Neural cell (in vitro differentiated cells): ENCODE measurements around the gene ST6GALNAC2. TPM values are rescaled to one million over a fixed set of nuclear protein-coding genes. Genes with fewer than 3 reads are reported as not detected.

Experiments used
- H2AFZ ChIP-seq: fragments of 200-600, 300-800 bp; sonication (generic), shearing (Covaris generic); 2 replicates; pipeline ENCODE4 v1.6.0; 2014; ENCODE audit warnings: low read depth, mild to moderate bottlenecking, antibody characterized with exemption, low read length, moderate library complexity
- H3F3A ChIP-seq: fragments of 200-600 bp; shearing (Covaris generic); 2 replicates; pipeline ENCODE4 v1.6.1; 2016; ENCODE audit warnings: mild to moderate bottlenecking, moderate library complexity, mixed read lengths, antibody characterized with exemption, low read length; ENCODE audit not compliant: insufficient read depth, poor library complexity, severe bottlenecking
- H3K27ac ChIP-seq: fragments of 200-600, 300-800 bp; sonication (generic), shearing (Covaris generic); 2 replicates; pipeline ENCODE4 v1.5.1; 2014; ENCODE audit warnings: mild to moderate bottlenecking, low read length, moderate library complexity
- H3K27me3 ChIP-seq: fragments of 300-800, 200-600 bp; sonication (generic), shearing (Covaris generic); 2 replicates; pipeline ENCODE4 v1.6.0; 2014; ENCODE audit warnings: mild to moderate bottlenecking, low read depth, low read length, moderate library complexity; ENCODE audit not compliant: insufficient read depth
- H3K36me3 ChIP-seq: fragments of 300-800, 200-600 bp; sonication (generic), shearing (Covaris generic); 2 replicates; pipeline ENCODE4 v1.5.1; 2014; ENCODE audit warnings: mild to moderate bottlenecking, antibody characterized with exemption, low read length, moderate library complexity; ENCODE audit not compliant: insufficient read depth
- H3K4me2 ChIP-seq: fragments of 300-800, 200-600 bp; sonication (generic), shearing (Covaris generic); 2 replicates; pipeline ENCODE4 v1.6.0; 2014; ENCODE audit warnings: mild to moderate bottlenecking, low read length
- H3K4me3 ChIP-seq: fragments of 300-800, 200-600 bp; sonication (generic), shearing (Covaris generic); 2 replicates; pipeline ENCODE4 v1.5.1; 2014; ENCODE audit warnings: mild to moderate bottlenecking, low read length, moderate library complexity
- H3K79me2 ChIP-seq: fragments of 200-600 bp; shearing (Covaris generic); replicated peaks from 2 replicates; pipeline ENCODE4 v1.6.0; 2014; ENCODE audit warnings: mild to moderate bottlenecking, low read length, moderate library complexity; ENCODE audit not compliant: insufficient read depth
- H3K9ac ChIP-seq: fragments of 300-800, 200-600 bp; sonication (generic), shearing (Covaris generic); 2 replicates; pipeline ENCODE4 v1.6.1; 2016; ENCODE audit warnings: mild to moderate bottlenecking, low read length, mixed read lengths
- H3K9me2 ChIP-seq: fragments of 200-600 bp; shearing (Covaris generic); 2 replicates; pipeline ENCODE4 v1.6.1; 2016; ENCODE audit warnings: mild to moderate bottlenecking, low read length, mixed read lengths; ENCODE audit not compliant: insufficient read depth
- H3K9me3 ChIP-seq: fragments of 200-600, 300-800 bp; sonication (generic), shearing (Covaris generic); 2 replicates; pipeline ENCODE4 v1.6.1; 2016; ENCODE audit warnings: mild to moderate bottlenecking, mixed run types, low read length, moderate library complexity, mixed read lengths
- H4K20me1 ChIP-seq: fragments of 200-600 bp; shearing (Covaris generic); 2 replicates; pipeline ENCODE4 v1.6.1; 2016; ENCODE audit warnings: mild to moderate bottlenecking, mixed run types; ENCODE audit not compliant: insufficient read depth
- CTCF ChIP-seq: fragments of 450-650 bp; IDR thresholded peaks from 2 replicates; pipeline ENCODE4 v1.5.1; 2014; ENCODE audit warnings: antibody characterized with exemption, mild to moderate bottlenecking, moderate library complexity; ENCODE audit not compliant: poor library complexity, severe bottlenecking
- EP300 ChIP-seq: fragments of 450-650 bp; conservative IDR thresholded peaks from 2 replicates; pipeline ENCODE4 v1.6.1; 2014; ENCODE audit warnings: antibody characterized with exemption, mild to moderate bottlenecking, moderate library complexity; ENCODE audit not compliant: poor library complexity, severe bottlenecking
- EZH2 ChIP-seq: fragments of 200-600, 300-800 bp; shearing (Covaris generic), sonication (generic); IDR thresholded peaks from 2 replicates; pipeline ENCODE4 v1.6.1; 2014; ENCODE audit warnings: antibody characterized with exemption, low read length, borderline replicate concordance, mild to moderate bottlenecking; ENCODE audit not compliant: insufficient read depth, poor library complexity, severe bottlenecking
- MXI1 ChIP-seq: fragments of 450-650 bp; conservative IDR thresholded peaks from 2 replicates; pipeline ENCODE4 v1.6.1; 2014; ENCODE audit warnings: antibody characterized with exemption, mild to moderate bottlenecking; ENCODE audit not compliant: poor library complexity, severe bottlenecking
- POLR2AphosphoS5 ChIP-seq: IDR thresholded peaks from 2 replicates; pipeline ENCODE4 v1.6.1; 2012
- RAD21 ChIP-seq: fragments of 450-650 bp; conservative IDR thresholded peaks from 2 replicates; pipeline ENCODE4 v1.6.1; 2014; ENCODE audit warnings: antibody characterized with exemption, mild to moderate bottlenecking, moderate library complexity
- SMC3 ChIP-seq: fragments of 450-650 bp; conservative IDR thresholded peaks from 2 replicates; pipeline ENCODE4 v1.6.1; 2014; ENCODE audit warnings: antibody characterized with exemption, mild to moderate bottlenecking, moderate library complexity; ENCODE audit not compliant: poor library complexity
- TAF1 ChIP-seq: IDR thresholded peaks from 2 replicates; pipeline ENCODE4 v1.6.1; 2012; ENCODE audit warnings: low read depth
- polyA plus RNA-seq: library from polyadenylated mRNA; depleted of rRNA; stranded (reverse); fragments of >200 nt; gene quantifications from 2 replicates; pipeline ENCODE4 v1.2.3, GENCODE V29; 2014
- TF ChIP-seq, protein P1 (sequence below): IDR thresholded peaks from 2 replicates; pipeline ENCODE4 v1.6.1; 2012; ENCODE audit warnings: borderline replicate concordance

Gene ST6GALNAC2
- polyA plus RNA-seq, 1 donor from 2014 or later = not detected

DNA sequence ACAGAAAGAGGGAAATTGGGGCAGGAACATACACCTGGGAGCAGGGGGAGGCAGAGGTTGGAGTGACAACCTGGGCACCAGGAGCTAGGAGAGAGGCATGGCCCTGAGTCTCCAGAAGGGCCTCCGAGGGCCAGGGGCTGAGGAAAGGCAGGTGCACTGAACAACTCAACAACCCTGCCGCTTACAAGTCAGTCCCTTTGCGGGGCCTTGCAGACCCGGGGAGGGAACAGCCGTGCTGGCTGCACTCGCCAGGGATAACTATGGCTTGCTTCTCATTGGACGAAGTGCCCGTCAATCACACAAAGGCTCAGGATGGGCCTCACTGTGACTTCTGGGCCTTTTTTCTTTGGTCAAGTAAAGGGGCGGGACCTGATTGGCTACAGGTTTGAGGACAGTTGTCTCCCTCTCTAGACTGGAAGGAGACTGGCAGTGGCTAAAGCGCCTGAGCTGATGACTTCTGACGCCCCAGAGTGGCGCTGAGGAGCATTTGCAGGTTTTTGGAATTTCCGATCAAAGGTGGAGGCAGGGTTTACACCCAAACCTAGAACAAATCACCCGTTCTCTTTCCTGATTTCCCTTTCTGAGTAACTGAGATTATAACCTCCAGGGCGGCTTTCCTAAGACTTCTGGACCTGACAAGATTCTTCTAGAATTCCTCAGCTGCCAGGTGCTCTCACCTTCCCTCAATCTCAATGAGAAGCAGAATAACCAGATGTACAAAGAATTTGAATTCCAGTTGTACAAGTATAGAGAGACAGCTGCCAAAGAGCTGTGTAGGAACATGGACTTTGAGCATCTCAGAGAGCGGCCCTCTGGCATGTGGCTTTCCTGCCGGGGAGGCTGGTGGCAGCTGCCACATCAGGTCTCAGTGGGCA is 27.6 kb upstream of the ST6GALNAC2 start:
- Histone ChIP-seq H3K9me3 (no peaks in the 10 kb centered on the region), H3K4me3 (no peak overlapping the region)
- TF ChIP-seq MXI1 = no peak
- no peak for TF ChIP-seq SMC3
- TF ChIP-seq EP300 = no peak
- TF ChIP-seq TAF1 = no peak
- TF ChIP-seq POLR2AphosphoS5 = no peak
- TF ChIP-seq, protein P1, sequence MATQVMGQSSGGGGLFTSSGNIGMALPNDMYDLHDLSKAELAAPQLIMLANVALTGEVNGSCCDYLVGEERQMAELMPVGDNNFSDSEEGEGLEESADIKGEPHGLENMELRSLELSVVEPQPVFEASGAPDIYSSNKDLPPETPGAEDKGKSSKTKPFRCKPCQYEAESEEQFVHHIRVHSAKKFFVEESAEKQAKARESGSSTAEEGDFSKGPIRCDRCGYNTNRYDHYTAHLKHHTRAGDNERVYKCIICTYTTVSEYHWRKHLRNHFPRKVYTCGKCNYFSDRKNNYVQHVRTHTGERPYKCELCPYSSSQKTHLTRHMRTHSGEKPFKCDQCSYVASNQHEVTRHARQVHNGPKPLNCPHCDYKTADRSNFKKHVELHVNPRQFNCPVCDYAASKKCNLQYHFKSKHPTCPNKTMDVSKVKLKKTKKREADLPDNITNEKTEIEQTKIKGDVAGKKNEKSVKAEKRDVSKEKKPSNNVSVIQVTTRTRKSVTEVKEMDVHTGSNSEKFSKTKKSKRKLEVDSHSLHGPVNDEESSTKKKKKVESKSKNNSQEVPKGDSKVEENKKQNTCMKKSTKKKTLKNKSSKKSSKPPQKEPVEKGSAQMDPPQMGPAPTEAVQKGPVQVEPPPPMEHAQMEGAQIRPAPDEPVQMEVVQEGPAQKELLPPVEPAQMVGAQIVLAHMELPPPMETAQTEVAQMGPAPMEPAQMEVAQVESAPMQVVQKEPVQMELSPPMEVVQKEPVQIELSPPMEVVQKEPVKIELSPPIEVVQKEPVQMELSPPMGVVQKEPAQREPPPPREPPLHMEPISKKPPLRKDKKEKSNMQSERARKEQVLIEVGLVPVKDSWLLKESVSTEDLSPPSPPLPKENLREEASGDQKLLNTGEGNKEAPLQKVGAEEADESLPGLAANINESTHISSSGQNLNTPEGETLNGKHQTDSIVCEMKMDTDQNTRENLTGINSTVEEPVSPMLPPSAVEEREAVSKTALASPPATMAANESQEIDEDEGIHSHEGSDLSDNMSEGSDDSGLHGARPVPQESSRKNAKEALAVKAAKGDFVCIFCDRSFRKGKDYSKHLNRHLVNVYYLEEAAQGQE = no peak
- no peak for TF ChIP-seq EZH2
- no peak for TF ChIP-seq CTCF
- no peak for TF ChIP-seq RAD21

DNA sequence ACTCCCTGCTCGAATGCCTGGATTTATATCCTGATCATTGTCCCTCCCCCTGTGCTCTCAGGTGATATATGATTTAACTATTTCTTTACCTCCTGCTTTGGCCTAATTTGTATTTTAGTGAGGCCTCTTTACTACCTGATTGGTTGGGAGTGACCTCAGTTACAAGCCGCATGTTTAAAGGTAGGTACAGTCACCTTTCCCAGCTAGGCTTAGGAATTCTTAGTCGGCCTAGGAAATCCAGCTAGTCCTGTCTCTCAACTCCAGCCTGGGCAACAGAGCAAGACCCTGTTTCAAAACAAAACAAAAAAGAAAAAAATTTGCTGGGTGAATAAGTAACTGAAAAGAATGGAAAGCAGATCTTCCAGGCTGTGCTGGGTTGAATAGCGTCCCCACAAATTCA is 26.8 kb upstream of the ST6GALNAC2 start:
- TF ChIP-seq EP300 (no peak), EZH2 (no peak), CTCF (no peak), TAF1 (no peak), RAD21 (no peak), SMC3 (no peak), POLR2AphosphoS5 (no peak), MXI1 (no peak)
- TF ChIP-seq, protein P1 = no peak
- no peaks in the 10 kb centered on the region for H3K27me3 ChIP-seq

More for the DNA sequence above, 27.6 kb upstream of the ST6GALNAC2 start:
- Histone ChIP-seq H4K20me1 (no peaks in the 10 kb centered on the region), H3F3A (no peaks in the 10 kb centered on the region), H3K4me2 (no peak overlapping the region), H3K36me3 (no peaks in the 10 kb centered on the region), H3K9me2 (no peaks in the 10 kb centered on the region), H3K79me2 (no peaks in the 10 kb centered on the region), H3K27ac (no peak overlapping the region), H3K9ac (no peak overlapping the region), H2AFZ (no peak overlapping the region), H3K27me3 (no peaks in the 10 kb centered on the region)

More for the DNA sequence above, 26.8 kb upstream of the ST6GALNAC2 start:
- Histone ChIP-seq H3K36me3 (no peaks in the 10 kb centered on the region), H3K27ac (no peak overlapping the region), H3K4me3 (no peak overlapping the region), H4K20me1 (no peaks in the 10 kb centered on the region), H3K79me2 (no peaks in the 10 kb centered on the region), H3K9ac (no peak overlapping the region), H3K9me2 (no peaks in the 10 kb centered on the region), H2AFZ (no peak overlapping the region), H3K9me3 (no peaks in the 10 kb centered on the region), H3K4me2 (no peak overlapping the region), H3F3A (no peaks in the 10 kb centered on the region)
